ENCODE measurements around the gene WNT8B. TPM values are rescaled to one million over a fixed set of nuclear protein-coding genes. Genes with fewer than 3 reads are reported as not detected.

The WNT8B gene
- total RNA-seq, 5 donors from 2014 or later (not counting 1 experiment from before 2014, with no cell fraction given), result 0.20 to 0.23 TPM; not detected in 3

GRCh38 chr10:100529475-100530298 is 66.9 kb downstream of the WNT8B start, which contains the start of gene NDUFB8:
Gene NDUFB8, minus strand, starts transcription at chr10:100529871. Its CDS starts 20 bp downstream, at chr10:100529851.
- peaks cover 0 to 25% of the 10 kb centered on the region in 2 donors for H3K36me3 ChIP-seq (ENCODE audit: control insufficient read depth in 2 of 2, extremely low read depth in 1 of 2, insufficient read depth in 1 of 2, low read length in 1 of 2)
- ChIA-PET CTCF (interaction anchor here in 1 of 2 donors (0.6 to 3.1 kb wide), 7 partner anchors 11 to 97 kb away, joined by 3 to 13 read pairs (median 4); no protein-coding TSS in a partner anchor), POLR2A (interaction anchor here in 1 of 2 donors (0.7 kb wide), 1 partner anchor 19 kb away, joined by 3 read pairs; no protein-coding TSS in a partner anchor)
- WGBS (ENCODE audit: insufficient coverage), result under 1% methylated on average over 42 of the region's 43 CpGs
- H3K4me3 Mint-ChIP-seq, result peak within 1 kb of the TSS; percentile 87 to 100 (median 99)
- H3K27me3 ChIP-seq (replicated peaks in 1 of 2; ENCODE audit: control insufficient read depth in 2 of 2, extremely low read depth in 1 of 2, insufficient read depth in 2 of 2, low read length in 1 of 2), result no peaks in the 10 kb centered on the region
- H3K27ac Mint-ChIP-seq, result peak within 1 kb of the TSS; percentile 99
- H3K4me1 Mint-ChIP-seq, result peaks cover 31 to 43% (median 37%) of the 10 kb centered on the region in 3 donors
- H3K4me1 ChIP-seq (ENCODE audit: control insufficient read depth in 1 of 2, extremely low read depth in 1 of 2, insufficient read depth in 2 of 2, low read length in 2 of 2), result peaks cover 16 to 27% of the 10 kb centered on the region in 2 experiments
- H3K9me3 ChIP-seq, result no peaks in the 10 kb centered on the region
- peak within 1 kb of the TSS; percentile 90 to 95 for H3K4me3 ChIP-seq (ENCODE audit: control insufficient read depth in 1 of 2, extremely low read depth in 1 of 2, low read length in 1 of 2)
- DNase-seq (peak; percentile 73 to 91 (median 83)), ATAC-seq (replicated peaks in 1 of 4) (peak; percentile 85 to 91 (median 88))
- peak within 1 kb of the TSS; percentile 70 for H3K27ac ChIP-seq (ENCODE audit: low read length)
- peaks cover 21% of the 10 kb centered on the region for H3K36me3 Mint-ChIP-seq
- no peaks in the 10 kb centered on the region for H3K9me3 Mint-ChIP-seq
- no peaks in the 10 kb centered on the region for H3K27me3 Mint-ChIP-seq

- H3K4me3 Mint-ChIP-seq, result no peak overlapping the region
Observed at GRCh38 chr10:100531761-100532160, 69.0 kb downstream of the WNT8B start.

More at GRCh38 chr10:100531761-100532160, 69.0 kb downstream of the WNT8B start:
- Histone ChIP-seq H3K27ac (ENCODE audit: low read length) (no peak overlapping the region), H3K4me3 (ENCODE audit: control insufficient read depth in 1 of 2, extremely low read depth in 1 of 2, low read length in 1 of 2) (no peak overlapping the region), H3K9me3 (no peaks in the 10 kb centered on the region), H3K27me3 (replicated peaks in 1 of 2; ENCODE audit: control insufficient read depth in 2 of 2, extremely low read depth in 1 of 2, insufficient read depth in 2 of 2, low read length in 1 of 2) (no peaks in the 10 kb centered on the region), H3K36me3 (ENCODE audit: control insufficient read depth in 2 of 2, extremely low read depth in 1 of 2, insufficient read depth in 1 of 2, low read length in 1 of 2) (peaks cover 0 to 5% of the 10 kb centered on the region in 2 donors), H3K4me1 (ENCODE audit: control insufficient read depth in 1 of 2, extremely low read depth in 1 of 2, insufficient read depth in 2 of 2, low read length in 2 of 2) (peaks cover 30 to 41% of the 10 kb centered on the region in 2 experiments)
- no peak for ATAC-seq (replicated peaks in 1 of 4)
- H3K9me3 Mint-ChIP-seq, result no peaks in the 10 kb centered on the region
- H3K27ac Mint-ChIP-seq, result no peak overlapping the region
- ChIA-PET CTCF (no interaction called here), POLR2A (no interaction called here)
- DNase-seq, result no peak
- peaks cover 3% of the 10 kb centered on the region for H3K36me3 Mint-ChIP-seq
- H3K4me1 Mint-ChIP-seq, result peaks cover 22 to 31% (median 23%) of the 10 kb centered on the region in 3 donors
- no peaks in the 10 kb centered on the region for H3K27me3 Mint-ChIP-seq

Other genes with a start within 250 kb of the WNT8B start
- 10 to 100 TPM; 16.5 to 18.7 (median 17.2) TPM for gene CHUK, start 233.4 kb upstream of the WNT8B start, total RNA-seq
- gene CWF19L1, start 195.4 kb upstream of the WNT8B start, total RNA-seq, result 10 to 100 TPM; 37.2 to 43.9 (median 39.2) TPM
- gene BLOC1S2, start 176.3 kb upstream of the WNT8B start, total RNA-seq, result 10 to 100 TPM; 30.2 to 44.1 (median 38.0) TPM
- not detected for gene PKD2L1, start 132.8 kb upstream of the WNT8B start, total RNA-seq
- gene SCD, start 115.8 kb upstream of the WNT8B start, total RNA-seq, result 1 to 10 TPM; 2.1 to 5.7 (median 4.7) TPM
- 10 to 100 TPM; 47.6 to 80.6 (median 50.2) TPM for gene SEC31B, start 56.9 kb downstream of the WNT8B start, total RNA-seq
- 100 to 1,000 TPM; 138 to 175 (median 166) TPM for gene NDUFB8, start 66.9 kb downstream of the WNT8B start, total RNA-seq
- 10 to 100 TPM; 40.9 to 53.4 (median 51.9) TPM for gene HIF1AN, start 72.9 kb downstream of the WNT8B start, total RNA-seq

All from T-cell (primary cell).